Stomach (tissue), 4 donors: ENCODE data around the gene ELMOD3.

ENCODE experiments used
- EP300 ChIP-seq: sonication (generic); formaldehyde crosslinking; IDR thresholded peaks from one replicate; pipeline ENCODE4 v1.6.1; 2017; ENCODE audit warnings: antibody characterized with exemption
- POLR2A ChIP-seq, 4 donors: fragments of 450-650 bp; IDR thresholded peaks; one replicate each; pipeline ENCODE4 v1.6.1; 2016; ENCODE audit warnings: antibody characterized with exemption in 4 of 4, control low read depth in 2 of 4, mild to moderate bottlenecking in 1 of 4, moderate library complexity in 1 of 4
- POLR2AphosphoS5 ChIP-seq, 3 donors: sonication (generic); formaldehyde crosslinking; IDR thresholded peaks; one replicate each; pipeline ENCODE4 v1.6.1; 2016; ENCODE audit warnings: antibody characterized with exemption in 3 of 3
- TF ChIP-seq, protein P1 (sequence below), 7 experiments: fragments of 450-650 bp in 4 of 7; fragments of 200-600 bp in 3 of 7; sonication (generic) in 3 of 7; IDR thresholded peaks; one replicate each; pipeline ENCODE4 v1.5.1; 2016 to 2019; ENCODE audit warnings: antibody characterized with exemption in 7 of 7, control low read depth in 2 of 7, mild to moderate bottlenecking in 1 of 7

DNA sequence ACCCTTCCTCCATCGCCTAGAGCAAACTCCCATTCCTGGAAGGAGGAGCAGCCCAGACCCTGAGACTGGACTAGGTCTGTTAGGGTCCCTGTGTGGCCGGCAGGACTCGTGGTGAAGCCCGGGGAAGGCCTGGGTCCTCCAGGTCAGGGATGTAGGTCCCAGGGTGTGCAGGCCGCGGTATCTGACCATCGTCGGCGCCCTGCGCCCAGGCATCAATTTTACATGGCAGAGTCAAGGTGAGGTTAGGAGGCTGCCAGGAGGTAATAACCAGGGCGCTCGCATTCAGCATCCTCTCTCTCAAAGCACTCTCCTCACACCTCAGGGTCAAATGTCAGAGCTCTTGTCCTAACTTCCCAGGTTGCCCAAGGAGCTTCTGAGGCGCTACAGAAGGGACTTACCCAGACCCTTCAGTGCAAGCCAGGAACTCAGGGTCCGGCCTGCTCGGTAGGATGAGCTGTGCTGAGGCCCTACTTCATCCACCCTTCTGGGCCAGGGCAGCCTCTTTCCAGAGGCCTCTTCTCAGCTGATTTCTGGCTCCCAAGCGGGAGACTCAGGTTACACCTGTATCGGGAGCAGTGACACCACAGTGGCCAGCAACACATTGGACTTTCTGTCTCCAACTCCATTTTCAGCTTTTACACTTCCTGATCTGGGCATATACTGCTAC, 64.6 kb downstream of the ELMOD3 start:
- TF ChIP-seq POLR2A (IDR thresholded peaks at IDR 0.05) = no peak
- no peak for TF ChIP-seq POLR2AphosphoS5 (IDR thresholded peaks at IDR 0.05)
- TF ChIP-seq EP300 = no peak
- TF ChIP-seq, protein P1, sequence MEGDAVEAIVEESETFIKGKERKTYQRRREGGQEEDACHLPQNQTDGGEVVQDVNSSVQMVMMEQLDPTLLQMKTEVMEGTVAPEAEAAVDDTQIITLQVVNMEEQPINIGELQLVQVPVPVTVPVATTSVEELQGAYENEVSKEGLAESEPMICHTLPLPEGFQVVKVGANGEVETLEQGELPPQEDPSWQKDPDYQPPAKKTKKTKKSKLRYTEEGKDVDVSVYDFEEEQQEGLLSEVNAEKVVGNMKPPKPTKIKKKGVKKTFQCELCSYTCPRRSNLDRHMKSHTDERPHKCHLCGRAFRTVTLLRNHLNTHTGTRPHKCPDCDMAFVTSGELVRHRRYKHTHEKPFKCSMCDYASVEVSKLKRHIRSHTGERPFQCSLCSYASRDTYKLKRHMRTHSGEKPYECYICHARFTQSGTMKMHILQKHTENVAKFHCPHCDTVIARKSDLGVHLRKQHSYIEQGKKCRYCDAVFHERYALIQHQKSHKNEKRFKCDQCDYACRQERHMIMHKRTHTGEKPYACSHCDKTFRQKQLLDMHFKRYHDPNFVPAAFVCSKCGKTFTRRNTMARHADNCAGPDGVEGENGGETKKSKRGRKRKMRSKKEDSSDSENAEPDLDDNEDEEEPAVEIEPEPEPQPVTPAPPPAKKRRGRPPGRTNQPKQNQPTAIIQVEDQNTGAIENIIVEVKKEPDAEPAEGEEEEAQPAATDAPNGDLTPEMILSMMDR (IDR thresholded peaks at IDR 0.05) = no peak
